Esophagus muscularis mucosa (tissue), 3 donors: Measurements from ENCODE around the gene APOBEC3B.

Experiments used
- CTCF ChIP-seq, 3 experiments: fragments of 200-600 bp in 2 of 3; fragments of 450-650 bp in 1 of 3; sonication (generic) in 2 of 3; IDR thresholded peaks; one replicate each; pipeline ENCODE4 v1.5.1; 2017 to 2019; ENCODE audit warnings: antibody characterized with exemption in 3 of 3, mild to moderate bottlenecking in 2 of 3, moderate library complexity in 1 of 3
- POLR2A ChIP-seq: fragments of 450-650 bp; IDR thresholded peaks from one replicate; pipeline ENCODE4 v1.6.1; 2017; ENCODE audit warnings: antibody characterized with exemption, moderate library complexity, mild to moderate bottlenecking, low read depth

- TF ChIP-seq CTCF (IDR thresholded peaks at IDR 0.05) (no peak), POLR2A (no peak)
Measured at GRCh38 chr22:38968801-38969200, 13.3 kb upstream of the APOBEC3B start.
